ENCODE data around the gene PPP2R3B.
"Not testable (repeated sequence)": the region's sequence is repeated elsewhere in the genome, so short reads cannot be mapped to it uniquely, and the experiment has no call there.

PPP2R3B gene

GRCh38 chrX:318068-318738 is 68.5 kb downstream of the PPP2R3B start:
- no peak for FAIRE-seq

DNA sequence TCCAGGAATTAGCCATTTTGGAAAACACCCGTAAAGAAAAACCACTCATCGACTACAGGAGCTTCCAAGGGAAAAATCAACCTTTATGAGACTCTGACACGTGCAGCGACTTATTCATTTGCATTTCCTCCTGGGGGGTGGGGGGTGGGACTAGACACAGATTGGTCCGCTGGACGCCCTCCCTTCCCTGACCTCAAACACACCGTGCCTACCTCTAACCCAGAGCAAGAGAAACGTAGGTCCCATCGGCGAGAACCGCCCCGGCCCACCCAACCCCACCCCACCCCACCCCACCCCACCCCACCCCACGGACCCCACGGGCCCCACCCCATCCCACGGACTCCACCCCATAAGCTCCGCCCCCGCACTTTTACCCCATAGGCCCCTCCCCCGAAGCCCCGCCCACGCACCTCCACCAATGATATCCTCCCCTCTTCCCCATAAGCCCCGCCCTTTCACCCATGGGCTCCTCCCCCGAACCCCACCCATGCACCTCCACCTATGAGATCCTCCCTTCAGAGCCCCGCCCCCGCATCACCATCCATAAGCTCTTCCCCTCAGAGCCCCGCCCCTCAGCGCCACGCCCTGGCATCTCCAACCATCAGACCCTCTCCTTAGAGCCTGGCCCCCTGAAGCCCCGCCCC is 69.2 kb downstream of the PPP2R3B start:
- no peak for FAIRE-seq

DNA sequence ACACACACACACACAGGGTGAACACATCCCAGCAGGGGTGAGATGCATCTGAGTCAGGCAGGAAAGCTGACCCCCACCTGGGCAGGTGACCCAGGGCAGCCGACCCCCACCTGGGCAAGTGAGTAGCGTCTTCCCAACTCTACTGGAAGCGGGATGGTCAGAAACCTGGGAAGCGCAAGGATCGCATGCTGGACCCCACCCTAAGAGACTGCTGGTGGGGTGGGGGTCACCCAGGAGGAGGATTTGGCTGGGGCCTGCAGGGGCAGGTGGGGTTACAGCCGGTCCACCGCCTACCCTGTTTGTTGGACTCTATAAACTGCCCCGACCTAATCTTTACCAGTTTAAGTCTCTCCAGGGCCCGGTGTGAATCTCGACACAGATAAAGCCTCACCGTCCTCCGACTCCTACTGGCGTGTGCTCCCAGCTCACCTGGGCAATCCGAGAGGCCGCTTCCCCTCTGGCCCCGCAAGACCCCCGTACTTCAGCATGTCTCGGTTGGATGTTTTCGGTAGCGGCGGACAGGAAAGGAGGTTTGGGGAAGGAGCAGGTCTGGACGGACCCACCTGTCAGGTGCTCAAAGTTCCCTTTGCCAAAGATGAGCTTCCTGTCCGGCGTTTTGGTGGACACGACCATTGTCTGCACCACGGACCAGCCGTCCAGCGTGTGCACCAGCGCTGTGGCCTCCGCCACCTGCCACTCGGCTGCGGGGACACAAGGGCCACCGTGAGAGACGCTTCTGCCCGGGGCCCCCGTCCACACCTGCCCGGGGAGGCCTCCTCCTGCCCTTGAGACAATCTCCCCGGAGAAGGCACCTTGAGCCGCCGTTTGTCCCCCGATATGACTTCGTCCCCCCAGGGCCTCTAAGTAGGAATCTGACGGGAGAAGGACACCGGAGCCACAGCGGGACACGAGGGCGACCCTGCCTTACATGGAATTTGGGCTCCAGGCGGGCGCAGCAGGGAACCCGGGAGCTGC is 70.1 kb downstream of the PPP2R3B start:
- no peak for FAIRE-seq

DNA sequence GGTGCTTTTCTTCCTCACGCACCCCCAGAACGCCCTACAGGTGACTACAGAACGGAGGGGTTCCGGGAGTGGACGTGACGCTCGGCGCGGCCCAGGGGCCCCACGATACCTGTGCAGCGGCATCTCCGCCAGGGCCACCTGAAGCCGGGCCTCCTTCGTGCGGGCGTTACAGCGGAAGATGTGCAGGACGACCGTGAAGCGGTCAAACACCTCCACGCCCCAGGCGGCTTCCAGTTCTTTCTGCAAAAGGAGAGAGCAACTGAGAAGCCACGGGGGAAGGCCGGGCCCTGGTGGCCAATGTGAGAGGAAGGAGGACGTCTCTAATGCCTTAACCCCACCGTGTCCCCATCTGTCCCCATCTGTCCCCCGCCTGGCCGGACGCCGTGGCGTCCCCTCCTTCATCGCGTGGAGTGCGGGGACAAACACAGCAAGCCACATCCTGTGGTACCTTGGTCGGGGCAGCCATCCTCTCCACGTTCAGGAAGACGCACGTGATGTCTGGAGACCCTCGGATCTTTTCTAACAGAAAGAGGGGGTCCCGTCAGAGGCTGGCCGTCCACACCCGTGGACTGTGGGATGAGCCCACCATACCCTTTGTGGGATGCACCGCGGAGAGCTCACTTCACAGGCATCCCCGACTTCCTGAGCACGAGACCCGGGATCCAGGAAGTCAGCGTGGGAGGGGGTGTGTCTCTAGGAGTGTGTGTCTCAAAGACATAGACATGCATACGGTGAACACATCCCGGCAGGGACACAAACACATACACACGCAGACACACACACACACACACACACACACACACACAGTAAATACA is 71.7 kb downstream of the PPP2R3B start:
- no peak for FAIRE-seq

- FAIRE-seq, result no peak
Measured at GRCh38 chrX:314049-314448, 72.7 kb downstream of the PPP2R3B start.

DNA sequence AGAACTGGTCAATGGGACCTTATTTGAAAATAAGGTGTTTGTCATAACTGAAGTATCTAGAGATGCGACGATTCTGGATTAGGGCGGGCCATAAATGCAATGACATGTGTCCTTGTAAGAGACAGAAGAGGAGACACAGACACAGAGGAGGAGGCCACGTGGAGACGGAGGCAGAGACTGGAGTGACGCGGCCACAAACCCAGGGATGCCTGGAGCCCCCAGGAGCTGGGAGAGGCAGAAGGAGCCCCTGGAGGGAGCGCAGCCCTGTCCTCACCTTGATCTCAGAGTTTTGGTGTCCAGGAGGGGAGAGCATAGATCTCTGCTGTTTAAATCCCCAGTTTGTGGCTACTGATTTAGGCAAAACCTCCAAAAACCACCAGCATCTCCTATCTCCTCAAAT is 73.2 kb downstream of the PPP2R3B start:
- FAIRE-seq, result no peak

DNA sequence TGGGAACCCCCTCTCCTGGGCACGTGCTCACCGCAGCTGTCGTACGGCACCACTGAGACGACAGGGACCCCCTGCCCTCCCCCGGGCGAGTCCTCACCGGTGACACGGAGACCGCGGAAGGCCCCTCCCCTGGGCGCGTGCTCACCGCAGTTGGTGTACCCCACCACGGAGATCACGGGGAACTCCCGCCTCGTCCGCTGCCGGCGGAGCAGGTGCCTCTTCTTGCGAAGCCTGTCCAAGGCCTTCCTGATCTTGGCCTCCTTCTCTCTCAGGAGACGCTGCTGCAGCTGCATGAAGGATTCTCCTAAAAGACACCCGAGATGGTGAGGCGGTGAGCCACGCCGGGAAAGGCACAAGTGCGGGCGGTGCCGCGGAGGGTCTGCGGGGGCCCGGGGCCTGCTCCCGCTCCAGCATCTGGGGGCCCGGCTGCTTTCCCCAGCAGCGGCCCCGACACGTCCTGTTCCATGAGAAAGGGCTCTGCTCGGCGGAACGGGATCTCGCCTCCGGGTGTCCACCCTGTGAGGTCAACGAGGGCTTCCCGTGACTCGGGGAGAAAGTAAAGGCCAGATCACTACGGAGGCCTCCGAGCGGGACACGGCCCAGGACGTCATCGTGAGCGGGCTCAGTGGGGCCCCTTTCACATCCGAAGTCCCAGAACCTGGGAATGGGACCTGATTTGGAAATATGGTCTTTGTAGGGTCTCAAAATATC is 73.9 kb downstream of the PPP2R3B start:
- no peak for FAIRE-seq

DNA sequence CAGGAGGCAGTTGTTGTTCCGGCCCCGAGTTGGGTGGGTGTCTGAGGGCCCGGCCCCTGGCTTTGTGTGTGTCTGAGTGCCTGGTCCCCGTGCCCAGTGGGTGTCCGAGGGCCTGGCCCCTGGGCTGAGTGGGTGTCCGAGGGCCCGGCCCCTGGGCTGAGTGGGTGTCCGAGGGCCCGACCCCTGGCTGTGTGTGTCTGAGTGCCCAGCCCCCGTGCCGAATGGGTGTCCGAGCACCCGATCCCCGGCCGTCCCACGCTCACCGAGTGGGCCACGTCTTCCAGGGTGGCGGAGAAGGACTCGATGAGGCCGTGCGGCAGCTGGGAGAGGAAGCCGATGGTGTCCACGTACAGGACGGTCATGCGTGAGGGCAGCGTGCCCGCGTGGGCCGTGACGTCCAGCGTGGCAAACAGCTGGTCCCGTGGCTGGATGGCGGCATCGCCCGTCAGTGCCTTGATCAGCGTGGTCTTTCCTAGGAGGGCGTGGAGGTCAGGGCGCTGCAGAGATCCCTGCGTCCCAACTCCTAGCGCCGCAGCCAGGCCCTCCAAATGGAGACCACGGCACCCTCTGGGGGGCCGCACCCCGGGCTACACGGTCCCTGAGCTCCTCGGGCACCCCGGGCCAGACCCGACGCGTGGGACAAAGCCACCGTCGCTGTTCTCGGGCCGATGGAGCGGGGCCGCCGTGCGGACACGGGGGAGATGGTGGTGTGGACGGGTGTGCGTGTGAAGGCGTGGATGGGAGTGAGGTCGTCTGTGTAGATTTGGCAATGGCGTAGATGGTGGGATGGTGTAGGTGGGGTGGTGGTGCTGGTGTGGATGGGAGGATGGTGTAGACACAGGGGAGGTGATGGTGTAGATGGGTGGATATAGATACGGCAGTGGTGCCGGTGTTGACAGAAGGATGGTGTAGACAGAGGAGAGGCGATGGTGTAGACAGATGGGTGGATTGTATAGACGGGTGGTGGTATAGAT is 75.3 kb downstream of the PPP2R3B start:
- no peak for FAIRE-seq

DNA sequence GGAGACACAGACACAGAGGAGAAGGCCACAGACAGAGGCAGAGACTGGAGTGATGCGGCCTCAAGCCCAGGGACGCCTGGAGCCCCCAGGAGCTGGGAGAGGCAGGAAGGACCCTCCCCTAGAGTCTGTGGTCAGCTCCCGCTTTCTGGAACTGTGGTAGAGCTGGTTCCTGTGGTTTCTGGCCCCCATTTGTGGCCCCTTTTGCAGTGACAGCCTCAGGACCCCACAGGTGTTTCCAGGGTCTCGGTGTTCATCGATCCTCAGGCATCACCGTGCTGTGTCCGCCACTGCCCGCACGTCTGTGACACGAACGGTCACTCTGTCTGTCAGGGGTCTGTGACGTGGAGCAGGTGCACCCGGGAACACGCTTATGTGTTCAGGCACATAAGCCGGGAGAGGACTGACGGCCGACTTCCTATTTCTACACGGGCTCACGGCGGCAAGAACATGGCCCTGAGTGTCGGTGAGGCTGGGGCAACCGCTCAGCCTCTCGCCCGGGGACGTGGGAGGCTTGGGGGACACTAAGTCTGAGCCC is 76.0 kb downstream of the PPP2R3B start:
- FAIRE-seq, result no peak

GRCh38 chrX:308821-309520 is 77.7 kb downstream of the PPP2R3B start:
- FAIRE-seq, result no peak

DNA sequence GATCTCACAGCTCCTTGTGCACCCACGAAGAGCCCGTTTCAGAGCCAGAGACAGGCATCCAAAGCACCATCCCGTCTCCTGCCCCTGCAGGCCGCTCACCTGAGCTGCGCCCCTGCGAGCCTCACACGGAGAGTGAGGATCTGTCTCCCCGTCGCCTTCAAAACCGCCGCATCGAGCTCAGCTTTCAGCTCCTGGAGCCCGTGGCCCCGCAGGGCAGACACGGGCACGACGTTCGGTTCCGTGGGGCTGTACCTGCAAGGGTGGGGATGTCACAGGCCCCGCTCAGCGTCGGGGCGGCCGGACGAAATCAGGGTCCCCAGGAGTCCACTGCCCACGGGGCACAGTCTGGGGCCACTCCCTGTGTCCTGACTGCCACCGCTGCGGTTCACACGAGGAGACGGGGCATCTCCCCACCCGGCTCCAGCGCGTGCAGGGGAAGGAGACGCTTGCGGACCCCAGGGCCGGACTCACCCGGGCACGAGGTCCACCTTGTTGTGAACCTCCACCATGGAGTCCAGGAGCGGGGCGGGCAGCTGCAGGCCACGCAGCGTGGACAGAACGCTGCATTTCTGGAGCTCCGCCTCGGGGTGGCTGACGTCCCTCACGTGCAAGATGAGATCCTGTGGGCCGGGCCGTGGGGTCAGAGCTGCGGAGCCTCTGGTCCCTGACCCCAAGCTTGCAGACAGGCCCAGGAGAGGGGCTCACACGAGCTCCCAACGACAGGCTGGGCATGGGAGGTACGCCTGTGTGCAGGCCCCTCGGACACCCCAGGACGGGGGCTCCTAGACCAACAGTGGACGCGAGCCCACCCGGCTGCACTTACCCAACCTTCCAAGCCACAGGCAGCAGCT is 79.2 kb downstream of the PPP2R3B start:
- no peak for FAIRE-seq

DNA sequence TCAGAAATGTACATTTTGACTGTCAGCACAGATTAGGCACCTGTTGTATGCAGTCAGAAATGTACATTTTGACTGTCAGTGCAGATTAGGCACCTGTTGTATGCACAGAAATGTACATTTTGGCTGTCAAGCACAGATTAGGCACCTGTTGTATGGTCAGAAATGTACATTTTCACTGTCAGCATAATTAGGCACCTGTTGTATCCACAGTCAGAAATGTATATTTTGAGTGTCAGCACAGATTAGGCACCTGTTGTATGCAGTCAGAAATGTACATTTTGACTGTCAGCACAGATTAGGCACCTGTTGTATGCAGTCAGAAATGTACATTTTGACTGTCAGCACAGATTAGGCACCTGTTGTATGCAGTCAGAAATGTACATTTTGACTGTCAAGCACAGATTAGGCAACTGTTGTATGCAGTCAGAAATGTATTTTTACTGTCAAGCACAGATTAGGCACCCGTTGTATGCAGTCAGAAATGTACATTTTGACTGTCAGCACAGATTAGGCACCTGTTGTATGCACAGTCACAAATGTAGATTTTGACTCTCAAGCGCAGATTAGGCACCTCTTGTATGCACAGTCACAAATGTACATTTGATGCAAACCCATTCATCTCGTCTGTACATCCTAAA is 80.0 kb downstream of the PPP2R3B start:
- FAIRE-seq, result not testable (repeated sequence)

GRCh38 chrX:305781-306613 is 80.7 kb downstream of the PPP2R3B start:
- not testable (repeated sequence) for FAIRE-seq

DNA sequence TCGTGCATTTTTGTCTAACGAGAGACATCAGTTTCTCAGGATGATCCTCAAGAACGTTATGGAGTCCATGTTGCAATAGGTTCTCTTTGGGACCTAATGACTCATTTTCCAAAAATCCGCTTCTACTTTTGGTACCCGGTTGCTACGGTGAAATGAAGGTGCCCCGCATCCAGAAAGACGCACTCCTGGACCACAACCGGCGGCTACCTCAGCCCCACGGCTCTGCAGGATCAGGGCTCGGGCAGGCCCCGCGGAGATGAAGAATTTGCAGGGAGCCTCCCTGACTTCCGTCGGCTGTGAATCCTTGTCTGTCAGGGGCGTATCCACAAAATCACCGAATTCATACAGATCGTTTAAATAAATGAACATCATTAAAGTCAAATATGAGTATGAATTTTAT is 83.7 kb downstream of the PPP2R3B start:
- no peak for FAIRE-seq

GRCh38 chrX:300334-300733 is 86.4 kb downstream of the PPP2R3B start:
- no peak for FAIRE-seq

GRCh38 chrX:298993-299392 is 87.7 kb downstream of the PPP2R3B start:
- FAIRE-seq, result no peak

GRCh38 chrX:295136-295535 is 91.6 kb downstream of the PPP2R3B start:
- no peak for FAIRE-seq
